Muscle of arm (tissue), 12 donors: ENCODE results near the gene GALP. TPM values are rescaled to one million over a fixed set of nuclear protein-coding genes. Genes with fewer than 3 reads are reported as not detected.
"Not testable (repeated sequence)": the region's sequence is repeated elsewhere in the genome, so short reads cannot be mapped to it uniquely, and the experiment has no call there.

Source experiments
- DNase-seq: peaks from one replicate; pipeline ENCODE4 v3.0.0-alpha.2; 2013
- polyA plus RNA-seq, 12 donors: library from polyadenylated mRNA; unstranded; fragments of 120-200 nt; gene quantifications; one replicate each; pipeline ENCODE4 v1.2.1, GENCODE V29; 2013; ENCODE audit not compliant: insufficient read length in 12 of 12

Gene GALP
- polyA plus RNA-seq, 12 donors: not detected

DNA sequence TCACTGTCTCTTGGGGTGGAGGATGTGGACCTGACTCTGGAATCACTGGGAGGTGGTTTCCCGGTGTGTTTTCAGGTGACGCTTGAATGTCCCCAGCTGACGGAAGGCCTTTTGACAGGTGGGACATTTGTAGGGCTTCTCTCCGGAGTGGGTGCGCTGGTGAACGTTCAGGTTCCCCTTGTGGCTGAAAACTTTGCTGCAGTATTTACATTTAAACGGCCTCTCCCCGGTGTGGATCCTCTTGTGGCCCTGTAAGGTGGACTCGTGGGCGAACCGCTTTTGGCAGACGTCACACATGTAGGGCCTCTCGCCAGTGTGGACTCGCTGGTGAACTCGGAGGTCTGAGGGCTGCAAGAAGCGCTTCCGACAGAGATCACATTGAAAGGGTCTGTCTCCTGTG lies 14.0 kb downstream of the GALP start:
- DNase-seq: no peak

DNA sequence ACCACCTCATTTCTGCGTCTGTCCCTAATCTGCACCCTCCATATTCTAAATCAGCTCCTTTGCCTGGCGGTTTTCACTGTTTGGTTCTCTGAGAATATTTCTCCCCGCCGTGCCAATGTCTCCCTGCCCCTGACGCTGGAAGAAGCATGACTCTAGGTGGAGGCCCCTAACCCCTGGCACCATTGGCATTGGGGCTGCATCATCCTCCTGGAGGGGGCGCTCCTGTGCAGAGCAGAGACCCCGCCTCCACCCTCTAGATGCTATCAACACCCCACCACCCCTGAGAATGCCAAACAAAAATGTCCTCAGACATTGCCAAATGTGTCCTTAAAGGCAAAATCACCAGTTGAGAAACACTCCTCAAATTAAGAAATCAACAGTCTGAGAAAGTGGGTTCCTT lies 15.3 kb downstream of the GALP start:
- no peak for DNase-seq

DNA sequence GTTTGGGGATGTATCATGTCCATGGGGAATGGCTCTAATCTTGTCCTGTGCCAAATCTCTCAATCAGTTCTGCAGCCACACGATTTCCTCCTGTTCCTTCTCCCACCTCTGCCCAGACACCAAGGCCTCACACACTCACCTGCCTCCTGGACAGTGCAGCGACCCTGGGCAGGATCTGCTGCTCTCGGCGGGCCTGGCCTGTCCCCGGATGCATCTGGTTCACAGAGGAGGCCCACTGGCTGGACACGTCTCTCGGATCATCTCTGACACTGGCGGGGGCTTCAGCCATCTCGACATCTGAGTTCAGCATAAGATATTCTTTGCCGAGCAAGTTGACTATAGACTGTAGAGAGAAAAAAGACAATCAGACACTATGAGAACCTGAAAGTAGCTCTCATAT lies 15.9 kb downstream of the GALP start:
- no peak for DNase-seq

DNA sequence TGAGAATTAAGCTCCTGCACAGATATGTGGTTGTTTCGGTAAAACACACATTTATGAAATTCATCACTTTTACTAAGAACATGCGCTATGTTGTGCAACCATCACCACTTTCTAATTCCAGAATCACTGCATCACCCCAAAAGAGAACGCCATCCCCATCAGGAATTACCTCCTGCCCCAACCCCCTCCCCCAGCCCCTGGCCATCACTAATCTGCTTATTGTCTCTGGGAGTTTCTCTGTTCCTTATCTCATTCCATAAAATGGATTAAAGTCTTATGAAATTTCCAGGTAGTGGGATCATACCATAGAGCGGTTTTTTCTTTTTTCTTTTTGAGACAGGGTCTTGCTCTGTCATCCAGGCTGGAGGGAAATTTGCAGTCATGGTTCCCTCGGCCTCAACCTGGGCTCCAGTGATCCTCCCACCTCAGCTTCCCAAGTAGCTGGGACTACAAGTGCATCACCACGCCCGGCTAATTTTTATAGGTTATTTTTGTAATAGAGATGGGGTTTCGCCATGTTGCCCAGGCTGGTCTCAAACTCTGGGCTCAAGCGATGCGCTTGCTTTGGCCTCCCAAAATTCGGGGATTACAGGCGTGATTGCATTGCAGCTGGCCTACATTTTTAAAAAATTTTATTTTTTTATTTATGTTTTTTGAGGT lies 18.3 kb downstream of the GALP start:
- no peak for DNase-seq

DNA sequence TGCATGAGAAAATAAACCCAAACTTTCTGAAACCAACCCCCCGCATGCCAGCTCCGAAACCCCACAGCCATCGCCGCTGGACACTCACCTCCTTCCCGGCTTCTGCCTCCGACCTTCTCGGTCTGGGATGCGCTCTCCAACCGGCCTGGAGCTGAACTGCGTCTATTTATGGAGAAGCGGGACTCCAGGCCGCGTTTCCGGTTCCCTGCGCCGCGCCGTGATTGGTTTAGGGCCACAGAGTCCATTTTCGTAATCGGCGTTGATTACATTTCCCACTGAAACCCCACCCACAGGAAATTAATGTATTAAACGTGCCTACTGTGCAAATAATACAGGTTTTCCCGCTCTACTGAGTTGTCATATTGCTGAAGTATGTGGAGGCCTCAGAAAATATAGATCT lies 21.8 kb downstream of the GALP start, which contains the start of gene ZSCAN5B:
Gene ZSCAN5B, minus strand, starts transcription at position 138 of the 400 bp plus-strand sequence. CDS start 4,731 bp downstream, outside the sequence.
- DNase-seq: not testable (repeated sequence)

DNA sequence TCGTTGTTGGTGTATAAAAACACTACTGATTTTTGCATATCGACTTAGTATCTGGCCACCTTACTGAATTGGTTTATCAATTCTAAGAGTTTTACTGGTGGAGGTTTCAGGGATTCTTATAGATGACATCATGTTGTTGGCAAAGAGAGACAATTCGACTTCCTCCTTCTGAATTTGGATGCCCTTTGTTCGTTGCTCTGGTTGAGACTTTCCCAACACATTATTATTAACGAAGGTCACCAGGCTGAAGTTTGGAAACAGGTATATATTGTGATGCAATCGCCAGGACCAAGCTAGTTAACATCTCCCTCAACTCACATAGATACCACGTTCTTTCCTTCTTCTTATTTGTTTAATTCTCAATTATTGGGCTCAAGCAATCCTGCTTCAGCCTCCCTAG lies 23.9 kb downstream of the GALP start:
- DNase-seq: no peak

DNA sequence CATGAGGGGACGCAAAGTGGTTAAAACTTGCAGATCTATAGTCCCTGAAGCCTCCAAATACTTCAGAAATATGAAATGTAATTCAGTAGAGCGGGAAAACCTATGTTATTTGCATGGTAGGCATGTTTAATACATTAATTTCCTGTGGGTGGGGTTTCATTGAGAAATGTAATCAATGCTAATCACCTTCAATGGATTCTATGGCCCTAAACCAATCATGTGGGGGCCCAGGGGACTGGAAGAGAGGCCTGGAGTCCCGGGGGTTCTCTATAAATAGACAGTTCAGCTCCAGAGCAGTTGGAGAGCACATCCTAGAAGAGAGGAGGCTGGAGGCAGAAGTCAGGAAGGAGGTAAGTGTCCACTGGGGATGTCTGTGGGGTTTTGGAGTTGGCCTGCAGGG lies 26.2 kb downstream of the GALP start, which contains the start of gene ZSCAN5C:
Gene ZSCAN5C, plus strand, starts transcription at position 301 of the 400 bp plus-strand sequence. CDS start 3,641 bp downstream, outside the sequence.
- DNase-seq: no peak

DNA sequence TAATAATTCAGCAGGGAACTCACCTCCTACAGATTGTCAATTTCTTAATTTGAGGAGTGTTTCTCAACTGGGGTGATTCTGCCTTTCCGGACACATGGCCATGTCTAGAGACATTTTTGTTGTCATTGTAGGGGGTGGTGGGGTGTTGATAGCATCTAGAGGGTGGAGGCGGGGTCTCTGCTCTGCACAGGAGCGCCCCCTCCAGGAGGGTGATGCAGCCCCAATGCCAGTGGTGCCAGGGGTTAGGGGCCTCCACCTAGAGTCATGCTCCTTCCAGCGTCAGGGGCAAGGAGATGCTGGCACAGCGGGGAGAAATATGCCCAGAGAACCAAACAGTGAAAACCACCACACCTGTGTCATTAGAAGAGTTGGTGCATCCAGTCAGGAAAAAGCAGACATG lies 31.8 kb downstream of the GALP start:
- not testable (repeated sequence) for DNase-seq

DNA sequence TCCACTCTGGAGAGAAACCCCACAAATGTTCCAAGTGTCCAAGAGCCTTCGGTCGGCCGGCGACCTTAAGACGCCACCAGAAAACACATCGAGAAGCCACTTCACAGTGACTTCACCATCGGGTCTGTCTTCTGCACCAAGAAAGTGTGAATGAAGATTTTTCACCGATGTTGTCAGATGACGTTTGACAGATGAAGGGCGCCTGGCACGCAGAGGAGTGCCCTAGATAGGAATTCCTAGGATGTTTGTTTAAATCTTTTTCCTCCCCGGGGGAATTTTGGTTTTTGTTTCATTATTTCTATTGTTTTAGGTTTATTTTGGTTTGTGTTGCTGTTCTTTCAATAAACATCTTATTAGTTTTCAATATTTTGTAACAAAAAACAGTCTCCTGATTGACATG lies 33.3 kb downstream of the GALP start:
- DNase-seq: no peak

DNA sequence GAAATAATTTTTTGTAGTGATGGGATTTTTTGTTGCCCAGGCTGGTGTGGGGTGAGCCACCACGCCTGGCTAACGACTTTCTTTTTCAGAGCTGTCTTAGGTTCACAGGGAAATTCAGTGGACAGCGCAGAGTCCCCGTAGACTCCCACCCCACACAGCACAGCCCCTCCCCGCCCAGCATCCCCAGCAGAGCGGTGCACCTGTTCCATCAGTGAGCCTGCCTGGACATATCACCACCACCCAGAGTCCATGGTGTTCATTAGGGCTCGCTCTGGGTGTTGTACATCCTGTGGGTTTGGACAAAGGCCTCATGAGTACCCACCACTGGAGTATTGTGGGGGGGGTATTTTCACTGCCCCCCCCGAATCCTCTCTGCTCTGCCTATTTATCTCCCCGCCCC lies 34.2 kb downstream of the GALP start:
- not testable (repeated sequence) for DNase-seq

DNA sequence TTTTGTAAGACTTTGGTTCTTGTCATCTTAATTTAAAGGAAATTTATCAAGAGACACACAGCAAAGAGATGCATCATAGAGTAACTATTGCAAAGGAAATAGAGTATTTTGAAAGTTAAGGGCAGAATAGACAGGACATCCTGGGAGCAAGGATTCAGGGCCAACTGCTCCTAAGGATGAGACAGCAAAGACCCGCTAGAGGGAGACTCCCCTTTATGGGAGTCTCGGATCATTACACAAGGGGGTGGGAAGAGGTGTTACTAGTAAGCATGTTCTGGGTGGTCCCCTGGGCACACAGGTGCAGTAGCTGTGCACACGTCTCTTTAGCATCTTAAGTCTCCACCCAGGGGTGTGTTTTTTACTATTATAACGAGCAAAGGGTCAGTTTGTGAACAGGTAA lies 35.9 kb downstream of the GALP start:
- no peak for DNase-seq

DNA sequence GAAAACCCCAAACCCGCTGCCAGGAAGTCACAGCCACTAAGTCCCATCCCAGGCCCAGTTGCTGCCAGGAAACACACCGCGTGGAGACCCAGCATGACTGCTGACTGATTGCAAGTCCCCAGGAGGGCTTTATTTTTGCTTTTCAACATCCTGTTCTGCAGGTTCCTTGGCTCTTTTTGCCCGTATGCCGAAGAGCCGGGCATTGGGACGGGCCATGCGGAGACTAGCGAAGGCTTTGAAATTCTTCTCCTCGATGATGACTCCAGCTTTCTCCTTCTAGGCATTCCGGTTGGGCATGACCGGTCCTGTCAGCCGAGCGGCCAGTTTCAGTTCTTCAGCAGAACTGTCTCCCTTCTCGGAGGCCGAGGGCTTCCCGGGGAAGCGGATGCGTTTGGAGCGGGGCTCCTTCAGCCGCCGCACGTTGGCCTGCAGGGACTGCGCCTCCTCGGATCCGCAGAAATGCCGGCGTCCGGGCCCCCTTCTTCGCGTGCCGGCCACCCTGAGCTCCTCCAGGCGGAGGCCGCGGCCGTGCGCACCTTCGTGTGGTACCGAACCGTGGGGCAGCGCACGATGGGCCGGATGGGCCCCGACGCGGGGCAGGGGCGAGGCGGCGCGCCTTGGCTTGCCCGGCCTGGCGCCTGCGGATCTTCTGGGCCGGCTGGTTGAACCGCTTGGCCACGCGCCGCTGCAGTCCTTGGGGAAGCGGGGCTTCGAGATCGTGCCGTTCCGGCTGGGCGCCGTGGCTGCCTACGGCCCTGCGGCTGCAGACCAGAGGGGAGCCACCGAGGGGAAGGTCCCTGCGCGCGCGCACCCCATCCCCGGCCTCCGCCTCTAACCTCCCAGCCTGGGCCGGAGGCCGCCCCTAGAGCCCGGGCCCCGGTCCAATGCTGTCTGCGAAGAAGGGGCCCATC lies 41.5 kb downstream of the GALP start:
- peak; percentile 10 for DNase-seq

DNA sequence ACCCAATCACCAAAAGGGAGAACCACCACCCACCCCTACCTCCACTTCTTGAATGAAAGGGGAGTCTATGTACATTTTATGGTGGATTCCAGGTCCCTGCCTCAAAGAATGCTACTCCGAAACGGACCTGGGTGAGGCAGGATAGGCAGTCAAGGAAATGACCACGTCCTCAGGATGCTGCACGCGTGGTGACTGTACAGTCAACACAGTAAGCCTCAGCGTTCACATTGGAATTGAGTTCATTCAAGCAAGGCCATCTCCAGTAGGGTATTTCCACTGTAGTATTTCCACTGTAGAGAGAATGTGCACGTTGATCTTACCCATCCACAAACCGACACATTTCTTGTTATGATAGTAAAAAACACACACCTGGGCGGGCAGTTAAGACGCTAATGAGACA lies 43.2 kb downstream of the GALP start:
- DNase-seq: no peak

DNA sequence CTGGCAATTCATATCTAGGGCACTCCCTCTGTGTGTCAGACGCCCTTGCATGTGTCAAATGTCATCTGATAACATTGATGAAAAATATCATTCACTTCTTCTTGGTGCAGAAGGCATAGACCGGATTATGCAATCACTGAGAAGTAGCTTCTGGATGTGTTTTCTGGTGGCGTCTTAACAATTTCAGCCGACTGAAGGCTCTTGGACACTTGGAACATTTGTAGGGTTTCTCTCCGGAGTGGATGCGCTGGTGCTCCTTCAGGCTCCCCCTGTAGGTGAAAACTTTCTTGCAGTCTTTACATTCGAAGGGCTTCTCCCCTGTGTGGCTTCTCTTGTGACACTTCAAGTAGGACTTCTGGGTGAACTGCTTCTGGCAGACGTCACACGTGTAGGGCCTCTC lies 45.6 kb downstream of the GALP start:
- DNase-seq: not testable (repeated sequence)

DNA sequence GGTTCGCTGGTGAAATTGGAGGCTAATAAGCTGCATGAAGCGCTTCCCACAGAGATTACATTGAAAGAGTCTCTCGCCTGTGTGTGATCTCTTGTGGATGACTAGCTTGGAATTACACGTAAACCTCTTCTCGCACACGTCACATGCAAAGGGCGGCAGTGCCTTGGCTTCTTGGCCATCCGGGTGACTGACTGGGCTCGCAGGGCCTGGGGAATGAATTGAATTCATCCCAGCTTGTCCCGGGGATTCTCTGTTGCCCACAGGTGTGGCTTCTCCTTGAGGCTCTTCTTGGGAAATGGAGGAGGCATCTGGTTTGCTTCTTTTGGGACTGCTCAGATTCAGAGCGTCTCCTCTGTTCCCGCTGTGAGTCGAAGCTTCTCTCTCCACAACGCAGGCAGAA lies 46.0 kb downstream of the GALP start:
- no peak for DNase-seq

DNA sequence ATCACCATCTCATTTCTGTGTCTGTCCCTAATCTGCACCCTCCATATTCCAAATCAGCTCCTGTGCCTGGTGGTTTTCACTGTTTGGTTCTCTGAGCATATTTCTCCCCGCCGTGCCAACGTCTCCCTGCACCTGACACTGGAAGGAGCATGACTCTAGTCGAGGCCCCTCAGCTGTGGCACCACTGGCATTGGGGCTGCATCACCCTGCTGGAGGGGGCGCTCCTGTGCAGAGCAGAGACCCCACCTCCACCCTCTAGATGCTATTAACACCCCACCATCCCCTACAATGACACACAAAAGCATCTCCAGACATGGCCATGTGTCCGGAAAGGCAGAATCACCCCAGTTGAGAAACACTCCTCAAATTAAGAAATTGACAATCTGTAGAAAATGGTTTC lies 47.1 kb downstream of the GALP start:
- no peak for DNase-seq

DNA sequence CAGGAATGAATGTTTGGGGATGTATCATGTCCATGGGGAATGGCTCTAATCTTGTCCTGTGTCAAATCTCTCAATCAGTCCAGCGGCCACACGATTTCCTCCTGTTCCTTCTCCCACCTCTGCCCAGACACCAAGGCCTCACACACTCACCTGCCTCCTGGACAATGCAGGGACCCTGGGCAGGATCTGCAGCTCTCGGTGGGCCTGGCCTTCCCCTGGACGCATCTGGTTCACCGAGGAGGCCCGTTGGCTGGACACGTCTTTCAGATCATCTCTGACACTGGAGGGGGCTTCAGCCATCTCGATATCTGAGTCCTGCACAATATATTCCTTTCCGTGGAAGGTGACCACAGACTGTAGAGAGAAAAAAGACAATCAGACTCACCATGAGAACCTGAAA lies 47.7 kb downstream of the GALP start:
- no peak for DNase-seq

Other genes with a start within 250 kb of the GALP start
- not detected for gene NLRP13, start 243.7 kb upstream of the GALP start, polyA plus RNA-seq
- not detected for gene NLRP8, start 228.2 kb upstream of the GALP start, polyA plus RNA-seq
- gene NLRP5, start 189.2 kb upstream of the GALP start, polyA plus RNA-seq: not detected
- gene ZNF787, start 54.7 kb upstream of the GALP start, polyA plus RNA-seq: 10 to 100 TPM in 11 of 12 donors, not detected in 1; 11.1 to 42.9 (median 16.7) TPM
- 10 to 100 TPM in 11 of 12 donors, not detected in 1; 11.5 to 27.0 (median 14.4) TPM for gene ZNF444, start 34.7 kb upstream of the GALP start, polyA plus RNA-seq
- gene ZSCAN5B, start 21.8 kb downstream of the GALP start, polyA plus RNA-seq: under 1 TPM in 3 of 12 donors, not detected in 9; 0.13 to 0.27 (median 0.23) TPM
- not detected for gene ZSCAN5C, start 26.3 kb downstream of the GALP start, polyA plus RNA-seq
- 1 to 10 TPM in 9 of 12 donors, under 1 TPM in 1, not detected in 2; 0.88 to 7.0 (median 1.5) TPM for gene EDDM13, start 96.7 kb downstream of the GALP start, polyA plus RNA-seq
- 10 to 100 TPM in 1 of 12 donors, 1 to 10 TPM in 9, not detected in 2; 5.0 to 12.4 (median 7.3) TPM for gene ZSCAN5A, start 138.8 kb downstream of the GALP start, polyA plus RNA-seq
- gene ZNF582, start 217.5 kb downstream of the GALP start, polyA plus RNA-seq: 1 to 10 TPM in 11 of 12 donors, not detected in 1; 4.9 to 9.4 (median 7.1) TPM
- gene ZNF583, start 228.3 kb downstream of the GALP start, polyA plus RNA-seq: 10 to 100 TPM in 1 of 12 donors, 1 to 10 TPM in 10, not detected in 1; 6.1 to 11.2 (median 7.6) TPM